ENCODE data around the gene CCDC7.

DNA sequence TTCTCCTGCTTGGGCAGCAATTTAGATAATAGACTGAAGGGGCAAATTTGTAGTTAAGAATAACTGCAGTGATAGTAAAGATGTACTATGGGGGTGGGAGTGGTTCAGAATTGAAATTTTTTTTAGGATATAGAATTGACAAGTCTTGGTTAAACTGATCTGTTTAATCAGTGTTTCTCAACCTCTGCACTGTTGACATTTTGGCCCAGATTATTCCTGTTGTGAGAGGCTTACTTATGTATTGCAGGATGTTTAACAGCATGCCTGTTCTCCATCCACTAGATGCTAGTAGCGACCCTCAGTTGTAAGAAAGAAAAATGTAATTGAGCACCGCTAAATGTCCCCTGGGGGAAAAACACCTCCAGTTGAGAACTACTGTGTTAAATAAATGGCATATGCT lies 176.5 kb downstream of the CCDC7 start:
- TF ChIP-seq, protein P1, sequence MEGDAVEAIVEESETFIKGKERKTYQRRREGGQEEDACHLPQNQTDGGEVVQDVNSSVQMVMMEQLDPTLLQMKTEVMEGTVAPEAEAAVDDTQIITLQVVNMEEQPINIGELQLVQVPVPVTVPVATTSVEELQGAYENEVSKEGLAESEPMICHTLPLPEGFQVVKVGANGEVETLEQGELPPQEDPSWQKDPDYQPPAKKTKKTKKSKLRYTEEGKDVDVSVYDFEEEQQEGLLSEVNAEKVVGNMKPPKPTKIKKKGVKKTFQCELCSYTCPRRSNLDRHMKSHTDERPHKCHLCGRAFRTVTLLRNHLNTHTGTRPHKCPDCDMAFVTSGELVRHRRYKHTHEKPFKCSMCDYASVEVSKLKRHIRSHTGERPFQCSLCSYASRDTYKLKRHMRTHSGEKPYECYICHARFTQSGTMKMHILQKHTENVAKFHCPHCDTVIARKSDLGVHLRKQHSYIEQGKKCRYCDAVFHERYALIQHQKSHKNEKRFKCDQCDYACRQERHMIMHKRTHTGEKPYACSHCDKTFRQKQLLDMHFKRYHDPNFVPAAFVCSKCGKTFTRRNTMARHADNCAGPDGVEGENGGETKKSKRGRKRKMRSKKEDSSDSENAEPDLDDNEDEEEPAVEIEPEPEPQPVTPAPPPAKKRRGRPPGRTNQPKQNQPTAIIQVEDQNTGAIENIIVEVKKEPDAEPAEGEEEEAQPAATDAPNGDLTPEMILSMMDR (IDR thresholded peaks at IDR 0.05 in 4 of 5, conservative IDR thresholded peaks at IDR 0.05 in 1 of 5) = no peak
- TF ChIP-seq POLR2A (IDR thresholded peaks at IDR 0.05) = no peak
